Thymus (tissue), 11 donors: ENCODE results near the gene CGREF1. TPM values are rescaled to one million over a fixed set of nuclear protein-coding genes. Genes with fewer than 3 reads are reported as not detected.

Experiments
- DNase-seq, 9 donors: peaks; one replicate each; pipeline ENCODE4 v3.0.0-alpha.2; 2013; ENCODE audit warnings: low spot score in 9 of 9, low read depth in 6 of 9, missing footprints in 1 of 9
- H3K27ac ChIP-seq, 2 donors: one replicate each; pipeline ENCODE4 v1.5.1; 2013; ENCODE audit warnings: control low read depth in 1 of 2, low read depth in 1 of 2, low read length in 1 of 2, mild to moderate bottlenecking in 1 of 2, moderate library complexity in 1 of 2
- H3K27me3 ChIP-seq, 2 donors: one replicate each; pipeline ENCODE4 v1.5.1; 2013; ENCODE audit warnings: low read length in 1 of 2; ENCODE audit not compliant: control insufficient read depth in 2 of 2, insufficient read depth in 1 of 2
- H3K36me3 ChIP-seq, 2 donors: one replicate each; pipeline ENCODE4 v1.5.1; 2013; ENCODE audit warnings: low read length in 1 of 2, mild to moderate bottlenecking in 1 of 2, moderate library complexity in 1 of 2; ENCODE audit not compliant: control insufficient read depth in 2 of 2, insufficient read depth in 2 of 2
- H3K4me1 ChIP-seq, 2 donors: one replicate each; pipeline ENCODE4 v1.5.1; 2013; ENCODE audit warnings: low read length in 2 of 2; ENCODE audit not compliant: control insufficient read depth in 2 of 2, insufficient read depth in 2 of 2
- H3K4me3 ChIP-seq, 2 donors: one replicate each; pipeline ENCODE4 v1.5.1; 2013; ENCODE audit warnings: low read length in 2 of 2, control low read depth in 1 of 2, mild to moderate bottlenecking in 1 of 2
- H3K9me3 ChIP-seq, 2 donors: one replicate each; pipeline ENCODE4 v1.5.1; 2013; ENCODE audit warnings: low read length in 1 of 2, mild to moderate bottlenecking in 1 of 2; ENCODE audit not compliant: control insufficient read depth in 2 of 2, insufficient read depth in 1 of 2
- WGBS: extraction: QIAGEN DNeasy Blood & Tissue Kit; methylation state at CpG from one replicate; pipeline ENCODE4 v1.1.7; 2013; 5-methylcytosine and 5-hydroxymethylcytosine counted together
- polyA plus RNA-seq: library from polyadenylated mRNA; stranded (reverse); fragments of 200-250 nt; gene quantifications from one replicate; pipeline ENCODE4 v1.2.3, GENCODE V29; 2013
- total RNA-seq: library from RNA; stranded (reverse); fragments of 120-200 nt; gene quantifications from one replicate; pipeline ENCODE4 v1.2.4, GENCODE V29; 2013
- donor health status: healthy.

The CGREF1 gene
- total and polyA plus RNA-seq, 2 donors: 0.43 to 0.57 TPM

- 94% methylated on average over 5 of the region's 5 CpGs for WGBS
- no peak for DNase-seq
These were observed 16.6 kb downstream of the CGREF1 start for GRCh38 chr2:27102329-27102728.

GRCh38 chr2:27100036-27100435 lies 18.9 kb downstream of the CGREF1 start:
- H3K4me3 ChIP-seq: no peak overlapping the region

More at GRCh38 chr2:27102329-27102728, 16.6 kb downstream of the CGREF1 start:
- Histone ChIP-seq H3K9me3 (no peaks in the 10 kb centered on the region), H3K36me3 (no peaks in the 10 kb centered on the region), H3K4me3 (no peak overlapping the region), H3K27me3 (peaks cover 0 to 4% of the 10 kb centered on the region in 2 donors), H3K27ac (no peak overlapping the region), H3K4me1 (no peaks in the 10 kb centered on the region)

GRCh38 chr2:27099334-27099955 lies 19.5 kb downstream of the CGREF1 start:
- no peak overlapping the region for H3K4me3 ChIP-seq
- DNase-seq: no peak
- peaks cover 0 to 4% of the 10 kb centered on the region in 2 donors for H3K27me3 ChIP-seq
- no peak overlapping the region for H3K27ac ChIP-seq
- peaks cover 4 to 11% of the 10 kb centered on the region in 2 donors for H3K4me1 ChIP-seq
- H3K9me3 ChIP-seq: no peaks in the 10 kb centered on the region
- no peaks in the 10 kb centered on the region for H3K36me3 ChIP-seq
- WGBS: 96% methylated on average over 19 of the region's 19 CpGs

More at GRCh38 chr2:27100036-27100435, 18.9 kb downstream of the CGREF1 start:
- no peak for DNase-seq
- Histone ChIP-seq H3K9me3 (no peaks in the 10 kb centered on the region), H3K4me1 (peaks cover 4 to 11% of the 10 kb centered on the region in 2 donors), H3K36me3 (no peaks in the 10 kb centered on the region), H3K27me3 (peaks cover 0 to 4% of the 10 kb centered on the region in 2 donors), H3K27ac (no peak overlapping the region)
- 96% methylated on average over 10 of the region's 10 CpGs for WGBS

GRCh38 chr2:27097341-27097740 lies 21.6 kb downstream of the CGREF1 start:
- Histone ChIP-seq H3K27ac (no peak overlapping the region), H3K27me3 (peaks cover 0 to 2% of the 10 kb centered on the region in 2 donors), H3K4me1 (peaks cover 4 to 11% of the 10 kb centered on the region in 2 donors), H3K4me3 (no peak overlapping the region), H3K36me3 (no peaks in the 10 kb centered on the region), H3K9me3 (no peaks in the 10 kb centered on the region)
- DNase-seq: no peak
- 96% methylated on average over 14 of the region's 14 CpGs for WGBS

- DNase-seq: no peak
- peaks cover 4 to 11% of the 10 kb centered on the region in 2 donors for H3K4me1 ChIP-seq
- no peaks in the 10 kb centered on the region for H3K36me3 ChIP-seq
- H3K27me3 ChIP-seq: no peaks in the 10 kb centered on the region
- no peak overlapping the region for H3K4me3 ChIP-seq
- no peak overlapping the region for H3K27ac ChIP-seq
- 94% methylated on average over 3 of the region's 3 CpGs for WGBS
- no peaks in the 10 kb centered on the region for H3K9me3 ChIP-seq
These were observed 22.1 kb downstream of the CGREF1 start for GRCh38 chr2:27096748-27097297.

GRCh38 chr2:27095745-27096651 lies 22.9 kb downstream of the CGREF1 start:
- Histone ChIP-seq H3K36me3 (no peaks in the 10 kb centered on the region), H3K27me3 (no peaks in the 10 kb centered on the region), H3K4me1 (peaks cover 4 to 11% of the 10 kb centered on the region in 2 donors), H3K27ac (no peak overlapping the region), H3K4me3 (peak overlapping the region; percentile 25 to 43), H3K9me3 (no peaks in the 10 kb centered on the region)
- peak in 5 of 9 donors; percentile 38 to 79 (median 62) for DNase-seq
- 40% methylated on average over 18 of the region's 18 CpGs for WGBS

- Histone ChIP-seq H3K9me3 (no peaks in the 10 kb centered on the region), H3K4me1 (peaks cover 4 to 11% of the 10 kb centered on the region in 2 donors), H3K4me3 (no peak overlapping the region), H3K36me3 (no peaks in the 10 kb centered on the region), H3K27ac (no peak overlapping the region), H3K27me3 (no peaks in the 10 kb centered on the region)
- DNase-seq: no peak
- WGBS: 96% methylated on average over 2 of the region's 2 CpGs
These were observed 23.5 kb downstream of the CGREF1 start for GRCh38 chr2:27095427-27095744.

- Histone ChIP-seq H3K4me1 (peaks cover 4 to 11% of the 10 kb centered on the region in 2 donors), H3K27me3 (peaks cover 0 to 2% of the 10 kb centered on the region in 2 donors), H3K27ac (no peak overlapping the region), H3K36me3 (no peaks in the 10 kb centered on the region), H3K9me3 (no peaks in the 10 kb centered on the region), H3K4me3 (no peak overlapping the region)
- DNase-seq: no peak
- WGBS: 98% methylated on average over 24 of the region's 24 CpGs
These were observed 24.5 kb downstream of the CGREF1 start for GRCh38 chr2:27094353-27094984.
